ENCODE data around the gene OBSCN. TPM values are rescaled to one million over a fixed set of nuclear protein-coding genes. Genes with fewer than 3 reads are reported as not detected.

OBSCN gene
- total and polyA plus RNA-seq, 2 of the 4 experiments (the other 2 are of a cell fraction), result 4.1 to 9.5 TPM

DNA sequence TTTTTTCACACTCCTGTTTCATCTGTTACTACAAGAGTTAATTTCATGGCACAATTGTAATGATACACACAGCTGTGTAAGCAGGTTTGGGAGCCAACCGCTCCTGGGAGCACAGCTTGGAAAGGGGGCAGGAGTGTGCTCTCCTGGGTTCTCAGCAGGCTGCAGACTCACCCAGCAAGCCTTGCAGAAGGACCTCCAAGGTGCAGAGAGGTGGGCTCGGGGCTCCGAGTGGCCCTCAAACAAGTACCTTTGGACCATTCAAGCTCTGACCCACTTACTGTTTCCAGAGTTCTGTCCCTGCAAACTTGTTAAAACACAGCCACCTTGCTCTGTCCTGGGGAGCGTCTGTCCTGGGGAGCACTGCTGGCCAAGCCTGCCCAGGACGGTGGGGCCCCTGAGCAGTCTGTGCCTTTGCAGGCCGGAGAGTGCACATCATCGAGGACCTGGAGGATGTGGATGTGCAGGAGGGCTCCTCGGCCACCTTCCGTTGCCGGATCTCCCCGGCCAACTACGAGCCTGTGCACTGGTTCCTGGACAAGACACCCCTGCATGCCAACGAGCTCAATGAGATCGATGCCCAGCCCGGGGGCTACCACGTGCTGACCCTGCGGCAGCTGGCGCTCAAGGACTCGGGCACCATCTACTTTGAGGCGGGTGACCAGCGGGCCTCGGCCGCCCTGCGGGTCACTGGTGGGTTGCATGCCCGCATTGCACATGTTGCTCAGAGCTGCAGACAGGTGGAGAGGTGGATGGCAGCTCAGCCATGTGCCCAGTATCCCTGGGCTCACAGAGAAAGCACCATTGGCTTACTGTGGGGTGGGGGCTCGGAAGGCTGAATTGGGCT lies 78.0 kb downstream of the OBSCN start:
- H4K5ac ChIP-seq (ENCODE audit: low read depth, low read length), result no peak overlapping the region
- no peak overlapping the region for H2AK9ac ChIP-seq (replicated peaks; ENCODE audit: low read depth, low read length, poor library complexity)
- no peak overlapping the region for H3K9ac ChIP-seq (ENCODE audit: low read depth, low read length)
- dilution Hi-C loops (cut with HindIII; ENCODE audit: low sequenced_read_pairs, unreplicated experiment), result no loop called here
- H2BK15ac ChIP-seq (ENCODE audit: low read depth, low read length), result no peak overlapping the region
- no peak overlapping the region for H3K4me2 ChIP-seq (ENCODE audit: low read depth, low read length)
- 87% methylated on average over 7 of the region's 26 CpGs; no CpG with 5 or more reads in 1 of the 2 experiments for WGBS, 2 experiments (ENCODE audit: extremely low coverage in 2 of 2, insufficient read length in 1 of 2)
- H3K4me3 ChIP-seq (ENCODE audit: insufficient read depth, low read depth, low read length), result no peak overlapping the region
- H3K4ac ChIP-seq (ENCODE audit: low read depth, low read length), result no peak overlapping the region
- no peak overlapping the region for H2BK5ac ChIP-seq (ENCODE audit: low read depth, low read length, poor library complexity, severe bottlenecking)
- H3K4me1 ChIP-seq (ENCODE audit: control insufficient read depth, insufficient read depth, low read length), result no peaks in the 10 kb centered on the region
- no peaks in the 10 kb centered on the region for H3K9me3 ChIP-seq (ENCODE audit: control insufficient read depth, insufficient read depth, low read length)
- no peak overlapping the region for H3K18ac ChIP-seq (ENCODE audit: low read depth, low read length)
- no peaks in the 10 kb centered on the region for H3K27me3 ChIP-seq (ENCODE audit: control insufficient read depth, insufficient read depth, low read length)
- no peak for ATAC-seq (ENCODE audit: low read depth)
- H4K8ac ChIP-seq (ENCODE audit: low read depth in 2 of 2, low read length in 2 of 2), result no peak overlapping the region
- H2BK120ac ChIP-seq (ENCODE audit: low read depth, low read length), result no peak overlapping the region
- H4K91ac ChIP-seq (ENCODE audit: insufficient read depth, low read depth, low read length), result no peak overlapping the region
- H3K27ac ChIP-seq (ENCODE audit: insufficient read depth, low read length), result no peak overlapping the region
- no peak overlapping the region for H2AFZ ChIP-seq (replicated peaks; ENCODE audit: low read length, poor library complexity)
- no peaks in the 10 kb centered on the region for H3K79me1 ChIP-seq (ENCODE audit: low read depth in 1 of 2, low read length in 2 of 2)
- no TSS peak for BruUV-seq (replicated peaks)
- no peak overlapping the region for H2AK5ac ChIP-seq (ENCODE audit: low read depth, low read length)
- TF ChIP-seq MAZ (IDR thresholded peaks at IDR 0.05; ENCODE audit: borderline replicate concordance, low read depth, low read length), result no peak
- POLR2A ChIA-PET (ENCODE audit: unreplicated experiment), result no interaction called here
- no peaks in the 10 kb centered on the region for H4K20me1 ChIP-seq (ENCODE audit: insufficient read depth, low read length)
- in situ Hi-C loops (cut with MboI; ENCODE audit: low sequenced_read_pairs), result no loop called here
- CTCF ChIA-PET, result no interaction called here
- H2BK20ac ChIP-seq (ENCODE audit: low read depth, low read length), result no peak overlapping the region
- no peak for DNase-seq
- no peak overlapping the region for H3K56ac ChIP-seq (ENCODE audit: extremely low read depth, insufficient read depth, low read length)
- H3K14ac ChIP-seq (replicated peaks; ENCODE audit: low read depth, low read length), result no peak overlapping the region
- H3K9me1 ChIP-seq (ENCODE audit: insufficient read depth, low read length), result no peaks in the 10 kb centered on the region
- no peak overlapping the region for H3K23ac ChIP-seq (ENCODE audit: low read depth, low read length)
- peaks cover 53% of the 10 kb centered on the region for H3K36me3 ChIP-seq (ENCODE audit: control insufficient read depth, insufficient read depth, low read length)
- intact Hi-C loops (cut with micrococcal nuclease), result no loop called here
